Gastrocnemius medialis (tissue), 4 donors: ENCODE measurements around the gene TBC1D22B.

ENCODE experiments used
- CTCF ChIP-seq, 5 experiments: fragments of 450-650 bp in 3 of 5; fragments of 200-600 bp in 2 of 5; sonication (generic) in 2 of 5; IDR thresholded peaks in 4 of 5; conservative IDR thresholded peaks in 1 of 5; 1 replicate in 4 of 5; 2 replicates in 1 of 5; pipeline ENCODE4 v1.5.1; 2016 to 2019; ENCODE audit warnings: antibody characterized with exemption in 5 of 5, mild to moderate bottlenecking in 3 of 5, moderate library complexity in 3 of 5
- POLR2A ChIP-seq, 2 donors: fragments of 450-650 bp; IDR thresholded peaks; one replicate each; pipeline ENCODE4 v1.6.1; 2017; ENCODE audit warnings: antibody characterized with exemption in 2 of 2, mild to moderate bottlenecking in 2 of 2, moderate library complexity in 2 of 2

GRCh38 chr6:37254881-37255280 is 2.7 kb upstream of the TBC1D22B start:
- TF ChIP-seq CTCF (IDR thresholded peaks at IDR 0.05 in 4 of 5, conservative IDR thresholded peaks at IDR 0.05 in 1 of 5): no peak
- no peak for TF ChIP-seq POLR2A (IDR thresholded peaks at IDR 0.05)
